GM21390 (cell line): Measurements from ENCODE around the gene ZNF827.

Experiments used
- ATAC-seq: cut with Tn5 transposase; IDR thresholded peaks from one replicate; pipeline ENCODE4 v1.9.1; 2021; ENCODE audit not compliant: unreplicated experiment

The ZNF827 gene

GRCh38 chr4:145769450-145770037, 169.1 kb downstream of the ZNF827 start:
- ATAC-seq = no peak

- no peak for ATAC-seq
Measured at GRCh38 chr4:145766273-145766672, 172.3 kb downstream of the ZNF827 start.

- ATAC-seq = no peak
Measured at GRCh38 chr4:145763399-145763798, 175.2 kb downstream of the ZNF827 start.

- no peak for ATAC-seq
Measured at GRCh38 chr4:145762719-145763118, 175.9 kb downstream of the ZNF827 start.

- no peak for ATAC-seq
Measured at GRCh38 chr4:145760961-145761929, 177.4 kb downstream of the ZNF827 start.

GRCh38 chr4:145760176-145760575, 178.4 kb downstream of the ZNF827 start:
- no peak for ATAC-seq

GRCh38 chr4:145757188-145757587, 181.4 kb downstream of the ZNF827 start:
- no peak for ATAC-seq

GRCh38 chr4:145756244-145756643, 182.4 kb downstream of the ZNF827 start:
- ATAC-seq = no peak

- no peak for ATAC-seq
Measured at GRCh38 chr4:145755802-145756201, 182.8 kb downstream of the ZNF827 start.

GRCh38 chr4:145743641-145744040, 195.0 kb downstream of the ZNF827 start:
- no peak for ATAC-seq

GRCh38 chr4:145740806-145741205, 197.8 kb downstream of the ZNF827 start:
- ATAC-seq = no peak

- ATAC-seq = no peak
Measured at GRCh38 chr4:145739845-145740244, 198.8 kb downstream of the ZNF827 start.

- no peak for ATAC-seq
Measured at GRCh38 chr4:145736241-145736831, 202.3 kb downstream of the ZNF827 start.

GRCh38 chr4:145735827-145736226, 202.8 kb downstream of the ZNF827 start:
- ATAC-seq = no peak

- no peak for ATAC-seq
Measured at GRCh38 chr4:145735347-145735675, 203.3 kb downstream of the ZNF827 start.

GRCh38 chr4:145734576-145735346, 203.9 kb downstream of the ZNF827 start:
- no peak for ATAC-seq

- ATAC-seq = no peak
Measured at GRCh38 chr4:145734031-145734430, 204.6 kb downstream of the ZNF827 start.

- ATAC-seq = peak; percentile 91
Measured at GRCh38 chr4:145732895-145733880, 205.4 kb downstream of the ZNF827 start.

GRCh38 chr4:145732001-145732815, 206.4 kb downstream of the ZNF827 start:
- ATAC-seq = no peak
